ENCODE measurements around the gene HUWE1. TPM values are rescaled to one million over a fixed set of nuclear protein-coding genes. Genes with fewer than 3 reads are reported as not detected.

Gene HUWE1
- total RNA-seq, 1 experiment from 2014 or later, result 222 TPM

GRCh38 chrX:53606456-53606855 lies 80.1 kb downstream of the HUWE1 start:
- CTCF ChIA-PET, result no interaction called here
- Histone ChIP-seq H3K4me3 (ENCODE audit: low read depth, low read length, poor library complexity, severe bottlenecking) (no peak overlapping the region), H3K9me3 (ENCODE audit: low read depth, low read length, poor library complexity, severe bottlenecking) (no peaks in the 10 kb centered on the region), H3K36me3 (ENCODE audit: insufficient read depth, low read length, poor library complexity, severe bottlenecking) (peaks cover 75% of the 10 kb centered on the region), H3K27ac (ENCODE audit: low read depth, low read length, poor library complexity, severe bottlenecking) (no peak overlapping the region), H3K4me1 (ENCODE audit: insufficient read depth, low read length, poor library complexity, severe bottlenecking) (no peaks in the 10 kb centered on the region), H3K27me3 (replicated peaks; ENCODE audit: insufficient read depth, low read depth, low read length, poor library complexity) (no peaks in the 10 kb centered on the region)
- POLR2A ChIA-PET (ENCODE audit: low non-redundant PET), result no interaction called here
- BruUV-seq (replicated peaks), result no TSS peak
- TF ChIP-seq EZH2 (IDR thresholded peaks at IDR 0.05; ENCODE audit: borderline replicate concordance, low read depth, low read length, poor library complexity, severe bottlenecking), result no peak
- TF ChIP-seq CTCF (conservative IDR thresholded peaks at IDR 0.05; ENCODE audit: low read depth, low read length), result no peak
- DNase-seq (ENCODE audit: low spot score), result no peak
- intact Hi-C loops (cut with micrococcal nuclease; ENCODE audit: unreplicated experiment), result no loop called here

GRCh38 chrX:53605004-53605403 lies 81.5 kb downstream of the HUWE1 start:
- no peak for DNase-seq (ENCODE audit: low spot score)
- peaks cover 75% of the 10 kb centered on the region for H3K36me3 ChIP-seq (ENCODE audit: insufficient read depth, low read length, poor library complexity, severe bottlenecking)
- BruUV-seq (replicated peaks), result no TSS peak

DNA sequence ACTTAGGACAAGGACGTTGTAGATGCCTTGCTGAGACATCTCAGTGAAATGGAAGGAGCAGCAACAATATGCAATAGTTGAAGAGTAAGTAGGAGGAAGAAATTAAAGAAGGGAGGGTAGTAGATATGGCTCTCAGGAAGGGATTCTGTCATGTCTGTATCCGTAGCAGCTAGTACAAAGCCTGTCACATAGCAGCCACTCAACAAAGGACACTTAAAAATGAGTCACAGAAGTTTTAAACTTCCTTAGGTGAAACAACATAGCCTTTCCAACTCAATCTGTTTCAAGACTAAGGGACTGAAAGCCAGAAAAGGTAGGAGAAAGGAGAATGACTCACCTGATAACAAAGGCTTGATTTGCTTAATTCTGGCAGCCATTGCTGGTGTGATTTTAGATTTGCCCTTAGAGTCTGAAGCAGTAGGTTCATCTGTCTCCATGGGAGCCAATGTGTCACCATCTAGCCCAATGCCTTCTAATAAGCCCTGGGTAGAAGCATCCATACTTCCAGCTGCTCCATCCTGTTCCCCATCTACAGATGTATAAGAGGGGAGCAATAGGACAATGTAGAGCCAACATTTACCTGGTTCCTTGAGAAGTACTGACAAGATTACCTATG lies 86.6 kb downstream of the HUWE1 start:
- no TSS peak for BruUV-seq (replicated peaks)
- ChIA-PET POLR2A (ENCODE audit: low non-redundant PET) (no interaction called here), CTCF (no interaction called here)
- Histone ChIP-seq H3K9me3 (ENCODE audit: low read depth, low read length, poor library complexity, severe bottlenecking) (no peaks in the 10 kb centered on the region), H3K27ac (ENCODE audit: low read depth, low read length, poor library complexity, severe bottlenecking) (no peak overlapping the region), H3K4me3 (ENCODE audit: low read depth, low read length, poor library complexity, severe bottlenecking) (no peak overlapping the region), H3K27me3 (replicated peaks; ENCODE audit: insufficient read depth, low read depth, low read length, poor library complexity) (no peaks in the 10 kb centered on the region), H3K36me3 (ENCODE audit: insufficient read depth, low read length, poor library complexity, severe bottlenecking) (peaks cover 51% of the 10 kb centered on the region), H3K4me1 (ENCODE audit: insufficient read depth, low read length, poor library complexity, severe bottlenecking) (peaks cover 11% of the 10 kb centered on the region)
- intact Hi-C loops (cut with micrococcal nuclease; ENCODE audit: unreplicated experiment), result no loop called here
- DNase-seq (ENCODE audit: low spot score), result no peak
- no peak for TF ChIP-seq EZH2 (IDR thresholded peaks at IDR 0.05; ENCODE audit: borderline replicate concordance, low read depth, low read length, poor library complexity, severe bottlenecking)
- no peak for TF ChIP-seq CTCF (conservative IDR thresholded peaks at IDR 0.05; ENCODE audit: low read depth, low read length)

More at GRCh38 chrX:53605004-53605403, 81.5 kb downstream of the HUWE1 start:
- H3K9me3 ChIP-seq (ENCODE audit: low read depth, low read length, poor library complexity, severe bottlenecking), result no peaks in the 10 kb centered on the region
- no peaks in the 10 kb centered on the region for H3K27me3 ChIP-seq (replicated peaks; ENCODE audit: insufficient read depth, low read depth, low read length, poor library complexity)
- ChIA-PET POLR2A (ENCODE audit: low non-redundant PET) (no interaction called here), CTCF (no interaction called here)
- intact Hi-C loops (cut with micrococcal nuclease; ENCODE audit: unreplicated experiment), result no loop called here
- TF ChIP-seq EZH2 (IDR thresholded peaks at IDR 0.05; ENCODE audit: borderline replicate concordance, low read depth, low read length, poor library complexity, severe bottlenecking) (no peak), CTCF (conservative IDR thresholded peaks at IDR 0.05; ENCODE audit: low read depth, low read length) (no peak)
- no peaks in the 10 kb centered on the region for H3K4me1 ChIP-seq (ENCODE audit: insufficient read depth, low read length, poor library complexity, severe bottlenecking)
- H3K4me3 ChIP-seq (ENCODE audit: low read depth, low read length, poor library complexity, severe bottlenecking), result no peak overlapping the region
- H3K27ac ChIP-seq (ENCODE audit: low read depth, low read length, poor library complexity, severe bottlenecking), result no peak overlapping the region

All from A673 (cell line).